Measurements from ENCODE around the gene ARL15. TPM values are rescaled to one million over a fixed set of nuclear protein-coding genes. Genes with fewer than 3 reads are reported as not detected.

The ARL15 gene
- total and polyA plus RNA-seq, 9 of the 15 experiments (the other 6 are each of a cell fraction or from before 2014, with no cell fraction given): 18.5 to 80.4 (median 57.0) TPM

DNA sequence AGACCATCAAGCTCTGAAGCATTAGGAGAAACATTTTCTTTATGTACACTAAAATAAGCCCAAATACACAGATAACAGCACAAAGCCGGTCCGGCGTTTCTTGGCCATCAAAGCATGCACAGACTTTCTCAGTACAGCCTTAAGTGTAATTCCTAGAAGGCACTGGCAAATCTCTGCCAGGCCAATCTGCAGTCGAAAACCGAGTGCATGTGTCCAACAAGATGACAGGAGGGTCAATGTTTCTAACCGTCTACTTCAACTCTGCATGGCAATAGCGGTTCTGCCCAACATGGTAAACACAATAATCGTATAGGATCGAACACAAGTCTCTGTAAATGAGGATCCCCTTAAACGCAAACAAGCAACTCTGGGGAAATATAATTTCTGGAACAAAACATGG lies 1.1 kb downstream of the ARL15 start (continued):
- TF ChIP-seq, protein P1, sequence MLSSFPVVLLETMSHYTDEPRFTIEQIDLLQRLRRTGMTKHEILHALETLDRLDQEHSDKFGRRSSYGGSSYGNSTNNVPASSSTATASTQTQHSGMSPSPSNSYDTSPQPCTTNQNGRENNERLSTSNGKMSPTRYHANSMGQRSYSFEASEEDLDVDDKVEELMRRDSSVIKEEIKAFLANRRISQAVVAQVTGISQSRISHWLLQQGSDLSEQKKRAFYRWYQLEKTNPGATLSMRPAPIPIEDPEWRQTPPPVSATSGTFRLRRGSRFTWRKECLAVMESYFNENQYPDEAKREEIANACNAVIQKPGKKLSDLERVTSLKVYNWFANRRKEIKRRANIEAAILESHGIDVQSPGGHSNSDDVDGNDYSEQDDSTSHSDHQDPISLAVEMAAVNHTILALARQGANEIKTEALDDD (IDR thresholded peaks at IDR 0.05): 0 out of 2 replicates have a peak, but pooled peaks have one; percentile 29
- TF ChIP-seq MNT (conservative IDR thresholded peaks at IDR 0.05) (peak in 1 of 2 experiments; percentile 66; a peak in 1 of 4 replicates), ZNF431 (CRISPR knock-in tag; IDR thresholded peaks at IDR 0.05) (no peak), PHF8 (IDR thresholded peaks at IDR 0.05; ENCODE audit: borderline replicate concordance, low read length) (0 out of 2 replicates have a peak, but pooled peaks have one; percentile 11), SAP30 (IDR thresholded peaks at IDR 0.05; ENCODE audit: borderline replicate concordance, insufficient read depth, low read depth, low read length, poor library complexity, severe bottlenecking) (peak; percentile 31), ZC3H11A (IDR thresholded peaks at IDR 0.05; ENCODE audit: low read depth, low read length) (no peak)
- TF ChIP-seq, protein P2, sequence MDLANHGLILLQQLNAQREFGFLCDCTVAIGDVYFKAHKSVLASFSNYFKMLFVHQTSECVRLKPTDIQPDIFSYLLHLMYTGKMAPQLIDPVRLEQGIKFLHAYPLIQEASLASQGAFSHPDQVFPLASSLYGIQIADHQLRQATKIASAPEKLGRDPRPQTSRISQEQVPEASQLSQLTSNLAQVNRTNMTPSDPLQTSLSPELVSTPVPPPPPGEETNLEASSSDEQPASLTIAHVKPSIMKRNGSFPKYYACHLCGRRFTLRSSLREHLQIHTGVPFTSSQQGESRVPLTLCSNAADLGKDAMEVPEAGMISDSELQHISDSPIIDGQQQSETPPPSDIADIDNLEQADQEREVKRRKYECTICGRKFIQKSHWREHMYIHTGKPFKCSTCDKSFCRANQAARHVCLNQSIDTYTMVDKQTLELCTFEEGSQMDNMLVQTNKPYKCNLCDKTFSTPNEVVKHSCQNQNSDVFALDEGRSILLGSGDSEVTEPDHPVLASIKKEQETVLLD (IDR thresholded peaks at IDR 0.05): no peak

Data from K562 (cell line).